Activated T-cell treated with anti-CD3 and anti-CD28 coated beads, Interleukin-2, amount 50 U/mL, for 4 hours (primary cell): ENCODE data around the gene CTPS2. TPM values are rescaled to one million over a fixed set of nuclear protein-coding genes. Genes with fewer than 3 reads are reported as not detected.
"Not testable (repeated sequence)": the region's sequence is repeated elsewhere in the genome, so short reads cannot be mapped to it uniquely, and the experiment has no call there.

Source experiments
- ATAC-seq, 2 donors: fragments of 200-7000 bp; cut with Tn5 transposase; one replicate each; pipeline ENCODE4 v1.10.0; 2021
- DNase-seq: peaks from one replicate; pipeline ENCODE4 v3.0.0-alpha.2; 2020
- H3K27me3 Mint-ChIP-seq: one replicate; pipeline ENCODE4 v1.8.0; 2021; ENCODE audit warnings: low read depth, mixed read lengths
- H3K36me3 Mint-ChIP-seq: one replicate; pipeline ENCODE4 v1.8.0; 2022; ENCODE audit warnings: mixed read lengths; ENCODE audit not compliant: insufficient read depth
- H3K4me1 Mint-ChIP-seq: one replicate; pipeline ENCODE4 v1.8.0; 2021; ENCODE audit warnings: low read depth, mixed read lengths
- H3K4me3 Mint-ChIP-seq: one replicate; pipeline ENCODE4 v1.8.0; 2021; ENCODE audit warnings: mild to moderate bottlenecking, moderate library complexity, mixed read lengths
- H3K9me3 Mint-ChIP-seq: one replicate; pipeline ENCODE4 v1.8.0; 2021; ENCODE audit warnings: mixed read lengths
- total RNA-seq, 3 donors: library from RNA; stranded (reverse); gene quantifications; one replicate each; pipeline ENCODE4 v1.2.1, GENCODE V29; 2021

CTPS2 gene
- total RNA-seq, 3 donors from 2014 or later: 1.2 to 2.6 (median 1.5) TPM

GRCh38 chrX:16725072-16725471 is 12.6 kb upstream of the CTPS2 start:
- ATAC-seq: no peak
- peaks cover 7% of the 10 kb centered on the region for H3K36me3 Mint-ChIP-seq
- no peak for DNase-seq
- H3K27me3 Mint-ChIP-seq: no peaks in the 10 kb centered on the region
- no peak overlapping the region for H3K4me3 Mint-ChIP-seq
- H3K9me3 Mint-ChIP-seq: no peaks in the 10 kb centered on the region
- H3K4me1 Mint-ChIP-seq: peaks cover 29% of the 10 kb centered on the region

- peaks cover 7% of the 10 kb centered on the region for H3K36me3 Mint-ChIP-seq
- DNase-seq (no peak), ATAC-seq (no peak)
- peak overlapping the region; percentile 29 for H3K4me3 Mint-ChIP-seq
- H3K4me1 Mint-ChIP-seq: peaks cover 33% of the 10 kb centered on the region
- no peaks in the 10 kb centered on the region for H3K9me3 Mint-ChIP-seq
- H3K27me3 Mint-ChIP-seq: no peaks in the 10 kb centered on the region
These were observed 10.0 kb upstream of the CTPS2 start for GRCh38 chrX:16722481-16722880.

GRCh38 chrX:16719334-16720084 is 7.0 kb upstream of the CTPS2 start, which contains the start of gene SYAP1:
Gene SYAP1 (plus strand): TSS chrX:16719612. CDS start chrX:16719725, 113 bp downstream.
- DNase-seq: peak; percentile 96
- H3K4me1 Mint-ChIP-seq: peaks cover 26% of the 10 kb centered on the region
- ATAC-seq: peak; percentile 97
- H3K4me3 Mint-ChIP-seq: peak within 1 kb of the TSS; percentile 91
- H3K9me3 Mint-ChIP-seq: no peaks in the 10 kb centered on the region
- H3K36me3 Mint-ChIP-seq: peaks cover 3% of the 10 kb centered on the region
- no peaks in the 10 kb centered on the region for H3K27me3 Mint-ChIP-seq

GRCh38 chrX:16718824-16719333 is 6.4 kb upstream of the CTPS2 start:
- H3K27me3 Mint-ChIP-seq: no peaks in the 10 kb centered on the region
- no peaks in the 10 kb centered on the region for H3K9me3 Mint-ChIP-seq
- DNase-seq: no peak
- H3K4me3 Mint-ChIP-seq: peak overlapping the region; percentile 91
- peak; percentile 1 to 53 for ATAC-seq
- H3K36me3 Mint-ChIP-seq: peaks cover 3% of the 10 kb centered on the region
- H3K4me1 Mint-ChIP-seq: peaks cover 25% of the 10 kb centered on the region

- not testable (repeated sequence) for DNase-seq, H3K36me3 Mint-ChIP-seq, ATAC-seq, H3K27me3 Mint-ChIP-seq, H3K9me3 Mint-ChIP-seq, H3K4me3 Mint-ChIP-seq
- peaks cover 16% of the 10 kb centered on the region for H3K4me1 Mint-ChIP-seq
These were observed 4.0 kb upstream of the CTPS2 start for GRCh38 chrX:16716451-16716850.

GRCh38 chrX:16715638-16716037 is 3.2 kb upstream of the CTPS2 start:
- H3K36me3 Mint-ChIP-seq, H3K27me3 Mint-ChIP-seq, DNase-seq, H3K4me3 Mint-ChIP-seq, H3K9me3 Mint-ChIP-seq, ATAC-seq: not testable (repeated sequence)
- peaks cover 16% of the 10 kb centered on the region for H3K4me1 Mint-ChIP-seq

GRCh38 chrX:16714504-16714903 is 2.0 kb upstream of the CTPS2 start:
- ATAC-seq (no peak), DNase-seq (no peak)
- Mint-ChIP-seq H3K9me3 (no peaks in the 10 kb centered on the region), H3K4me3 (no peak overlapping the region), H3K27me3 (no peaks in the 10 kb centered on the region), H3K36me3 (no peaks in the 10 kb centered on the region), H3K4me1 (peaks cover 12% of the 10 kb centered on the region)

- no peaks in the 10 kb centered on the region for H3K27me3 Mint-ChIP-seq
- no peak for DNase-seq
- ATAC-seq: peak; percentile 58 to 62
- H3K9me3 Mint-ChIP-seq: no peaks in the 10 kb centered on the region
- H3K4me1 Mint-ChIP-seq: peaks cover 7% of the 10 kb centered on the region
- H3K4me3 Mint-ChIP-seq: peak overlapping the region; percentile 82
- peaks cover 1% of the 10 kb centered on the region for H3K36me3 Mint-ChIP-seq
These were observed 449 bp downstream of the CTPS2 start for GRCh38 chrX:16711893-16712547.

- H3K9me3 Mint-ChIP-seq: no peaks in the 10 kb centered on the region
- peaks cover 1% of the 10 kb centered on the region for H3K36me3 Mint-ChIP-seq
These were observed 1.2 kb downstream of the CTPS2 start for GRCh38 chrX:16711219-16711811.

GRCh38 chrX:16708016-16708415 is 4.5 kb downstream of the CTPS2 start:
- peaks cover 1% of the 10 kb centered on the region for H3K36me3 Mint-ChIP-seq
- no peaks in the 10 kb centered on the region for H3K9me3 Mint-ChIP-seq
- no peak overlapping the region for H3K4me3 Mint-ChIP-seq
- H3K27me3 Mint-ChIP-seq: no peaks in the 10 kb centered on the region
- ATAC-seq: no peak
- DNase-seq: no peak
- H3K4me1 Mint-ChIP-seq: peaks cover 7% of the 10 kb centered on the region

More at GRCh38 chrX:16711219-16711811, 1.2 kb downstream of the CTPS2 start:
- ATAC-seq (no peak), DNase-seq (no peak)
- H3K27me3 Mint-ChIP-seq: no peaks in the 10 kb centered on the region
- H3K4me1 Mint-ChIP-seq: peaks cover 7% of the 10 kb centered on the region
- peak overlapping the region; percentile 71 for H3K4me3 Mint-ChIP-seq

GRCh38 chrX:16705370-16705769 is 7.1 kb downstream of the CTPS2 start:
- no peak for DNase-seq
- Mint-ChIP-seq H3K4me3 (no peak overlapping the region), H3K27me3 (no peaks in the 10 kb centered on the region), H3K36me3 (peaks cover 1% of the 10 kb centered on the region), H3K9me3 (no peaks in the 10 kb centered on the region), H3K4me1 (no peaks in the 10 kb centered on the region)
- ATAC-seq: no peak

- no peaks in the 10 kb centered on the region for H3K4me1 Mint-ChIP-seq
- no peaks in the 10 kb centered on the region for H3K36me3 Mint-ChIP-seq
- ATAC-seq: no peak
- no peak for DNase-seq
- H3K27me3 Mint-ChIP-seq: no peaks in the 10 kb centered on the region
- H3K4me3 Mint-ChIP-seq: no peak overlapping the region
- H3K9me3 Mint-ChIP-seq: no peaks in the 10 kb centered on the region
These were observed 9.5 kb downstream of the CTPS2 start for GRCh38 chrX:16702700-16703599.

GRCh38 chrX:16700734-16701133 is 11.7 kb downstream of the CTPS2 start:
- DNase-seq (no peak), ATAC-seq (no peak)
- Mint-ChIP-seq H3K9me3 (no peaks in the 10 kb centered on the region), H3K4me3 (no peak overlapping the region), H3K36me3 (no peaks in the 10 kb centered on the region), H3K4me1 (no peaks in the 10 kb centered on the region), H3K27me3 (no peaks in the 10 kb centered on the region)

GRCh38 chrX:16699389-16699788 is 13.1 kb downstream of the CTPS2 start:
- ATAC-seq (no peak), DNase-seq (no peak)
- no peaks in the 10 kb centered on the region for H3K36me3 Mint-ChIP-seq
- no peak overlapping the region for H3K4me3 Mint-ChIP-seq
- no peaks in the 10 kb centered on the region for H3K27me3 Mint-ChIP-seq
- H3K9me3 Mint-ChIP-seq: no peaks in the 10 kb centered on the region
- no peaks in the 10 kb centered on the region for H3K4me1 Mint-ChIP-seq
